ENCODE measurements around the gene HRH1.

DNA sequence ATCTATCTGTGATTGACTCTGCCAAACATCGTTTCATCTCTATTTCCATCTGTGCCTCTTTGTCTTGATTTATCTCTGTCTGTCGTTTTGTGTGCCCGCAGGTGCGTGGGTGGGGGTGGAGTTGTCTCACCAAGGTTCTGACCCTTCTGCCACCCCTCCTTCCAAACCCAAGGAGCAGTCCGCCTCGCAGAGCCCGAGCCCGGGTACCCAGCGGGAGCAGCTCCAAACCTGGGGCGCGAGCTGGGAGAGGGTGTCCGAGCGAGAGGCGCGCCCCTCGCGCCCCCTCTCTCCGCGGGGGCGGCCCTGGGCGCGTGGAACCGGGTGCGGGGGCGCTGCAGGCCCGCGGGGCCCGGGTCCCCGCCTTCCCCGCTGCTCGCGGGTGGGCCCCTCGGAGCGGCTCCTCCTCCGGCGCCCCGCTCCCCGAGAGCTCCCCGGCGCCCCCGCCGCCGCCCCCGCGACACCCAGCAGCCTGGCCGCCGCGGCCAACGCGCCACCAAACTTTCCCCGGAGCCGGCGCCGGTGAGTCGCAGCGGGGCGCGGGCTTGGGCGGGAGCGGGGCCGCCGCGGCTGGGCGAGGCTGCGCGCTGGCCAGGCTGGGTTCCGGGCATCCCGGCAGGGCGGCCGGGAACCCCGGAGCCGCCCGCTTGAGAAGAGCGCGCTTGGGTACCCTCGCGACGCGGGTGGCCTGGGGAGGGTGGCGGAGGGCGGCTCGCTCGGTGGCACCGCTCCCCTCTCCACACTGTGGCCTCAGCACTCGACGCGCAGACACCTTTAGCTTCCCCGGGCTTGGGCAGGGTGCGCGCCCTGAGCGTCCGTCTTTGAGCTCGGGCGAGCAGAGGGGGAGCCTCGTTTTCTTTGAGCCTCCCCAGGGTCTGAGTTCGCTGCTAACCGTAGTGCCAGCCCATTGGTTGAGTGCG lies at the start of gene HRH1:
- TF ChIP-seq, protein P1, sequence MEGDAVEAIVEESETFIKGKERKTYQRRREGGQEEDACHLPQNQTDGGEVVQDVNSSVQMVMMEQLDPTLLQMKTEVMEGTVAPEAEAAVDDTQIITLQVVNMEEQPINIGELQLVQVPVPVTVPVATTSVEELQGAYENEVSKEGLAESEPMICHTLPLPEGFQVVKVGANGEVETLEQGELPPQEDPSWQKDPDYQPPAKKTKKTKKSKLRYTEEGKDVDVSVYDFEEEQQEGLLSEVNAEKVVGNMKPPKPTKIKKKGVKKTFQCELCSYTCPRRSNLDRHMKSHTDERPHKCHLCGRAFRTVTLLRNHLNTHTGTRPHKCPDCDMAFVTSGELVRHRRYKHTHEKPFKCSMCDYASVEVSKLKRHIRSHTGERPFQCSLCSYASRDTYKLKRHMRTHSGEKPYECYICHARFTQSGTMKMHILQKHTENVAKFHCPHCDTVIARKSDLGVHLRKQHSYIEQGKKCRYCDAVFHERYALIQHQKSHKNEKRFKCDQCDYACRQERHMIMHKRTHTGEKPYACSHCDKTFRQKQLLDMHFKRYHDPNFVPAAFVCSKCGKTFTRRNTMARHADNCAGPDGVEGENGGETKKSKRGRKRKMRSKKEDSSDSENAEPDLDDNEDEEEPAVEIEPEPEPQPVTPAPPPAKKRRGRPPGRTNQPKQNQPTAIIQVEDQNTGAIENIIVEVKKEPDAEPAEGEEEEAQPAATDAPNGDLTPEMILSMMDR (IDR thresholded peaks at IDR 0.05; ENCODE audit: low read length): no peak
- TF ChIP-seq EZH2 (optimal IDR thresholded peaks at IDR 0.05; ENCODE audit: low read depth, low read length): no peak
- no peak for TF ChIP-seq EZH2phosphoT487 (IDR thresholded peaks at IDR 0.05; ENCODE audit: low read length)

Data from MM.1S (cell line).